Colon (tissue), 2 donors: ENCODE measurements around the gene ARMC6.
"Not testable (repeated sequence)": the region's sequence is repeated elsewhere in the genome, so short reads cannot be mapped to it uniquely, and the experiment has no call there.

Experiments
- FAIRE-seq: peaks from 2 replicates; lab custom pipeline; 2012; peaks lifted over from hg19 to GRCh38; lab: Jason Lieb, UNC
- donor health status: control.
- donor health status: control.

ARMC6 gene

GRCh38 chr19:19077103-19077502 lies 43.7 kb downstream of the ARMC6 start:
- no peak for FAIRE-seq

GRCh38 chr19:19078801-19079200 lies 45.4 kb downstream of the ARMC6 start:
- no peak for FAIRE-seq

- FAIRE-seq, result no peak
Observed at GRCh38 chr19:19079571-19079970, 46.2 kb downstream of the ARMC6 start.

DNA sequence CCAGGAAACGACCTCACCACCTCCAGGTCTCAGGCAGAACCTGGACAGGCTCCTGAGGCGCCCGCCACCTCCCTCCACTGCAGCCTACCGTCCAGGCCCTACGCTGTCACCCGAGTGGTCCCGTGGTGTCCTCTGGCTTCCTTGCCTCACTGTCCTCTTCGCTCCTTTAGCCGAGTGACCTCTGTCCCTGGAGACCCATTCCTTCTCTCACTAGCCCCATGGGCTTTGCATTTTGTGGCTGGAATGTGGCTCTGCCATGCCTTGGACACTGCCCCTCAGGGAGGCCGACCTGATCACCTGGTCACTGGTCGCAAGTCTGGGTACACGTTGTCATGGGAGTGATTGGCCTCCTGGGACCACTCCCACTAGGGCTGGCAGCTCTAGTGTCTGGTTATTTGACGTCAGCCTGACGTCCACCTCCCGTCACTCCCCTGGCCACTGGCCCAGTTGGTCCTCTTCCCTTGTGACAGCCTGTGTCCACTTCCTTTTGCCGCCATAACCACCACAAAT lies 48.3 kb downstream of the ARMC6 start:
- no peak for FAIRE-seq

DNA sequence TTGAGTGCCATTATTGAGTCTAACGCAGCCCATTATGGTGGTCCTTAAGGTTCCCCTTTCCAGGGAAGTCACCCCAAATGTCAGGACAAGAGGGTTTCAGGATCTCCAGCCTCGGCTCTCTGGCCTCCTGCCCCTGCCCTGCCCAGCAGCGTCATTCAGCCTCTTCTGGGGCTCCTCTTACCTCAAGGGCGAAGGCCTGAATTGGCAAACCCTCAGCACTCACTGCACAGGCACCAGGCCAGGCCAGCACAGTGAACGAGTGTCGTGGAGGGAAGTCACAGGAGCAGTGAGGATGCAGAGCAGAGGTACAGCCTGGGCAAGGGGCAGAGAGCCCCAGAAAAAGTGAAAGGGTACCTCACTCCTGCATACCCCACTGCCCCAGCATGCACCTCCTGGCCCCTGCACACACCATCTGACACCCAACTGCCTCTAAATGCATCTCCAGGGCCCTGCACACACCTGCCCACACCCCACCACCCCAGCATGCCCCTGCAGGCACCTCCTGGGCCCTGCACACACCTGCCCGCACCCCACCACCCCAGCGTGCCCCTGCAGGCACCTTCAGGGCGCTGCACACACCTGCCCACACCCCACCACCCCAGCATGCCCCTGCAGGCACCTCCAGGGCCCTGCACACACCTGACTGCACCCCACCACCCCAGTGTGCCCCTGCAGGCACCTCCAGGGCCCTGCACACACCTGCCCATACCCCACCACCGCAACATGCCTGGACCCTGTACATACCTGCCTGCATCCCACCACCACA lies 50.2 kb downstream of the ARMC6 start:
- FAIRE-seq, result no peak

DNA sequence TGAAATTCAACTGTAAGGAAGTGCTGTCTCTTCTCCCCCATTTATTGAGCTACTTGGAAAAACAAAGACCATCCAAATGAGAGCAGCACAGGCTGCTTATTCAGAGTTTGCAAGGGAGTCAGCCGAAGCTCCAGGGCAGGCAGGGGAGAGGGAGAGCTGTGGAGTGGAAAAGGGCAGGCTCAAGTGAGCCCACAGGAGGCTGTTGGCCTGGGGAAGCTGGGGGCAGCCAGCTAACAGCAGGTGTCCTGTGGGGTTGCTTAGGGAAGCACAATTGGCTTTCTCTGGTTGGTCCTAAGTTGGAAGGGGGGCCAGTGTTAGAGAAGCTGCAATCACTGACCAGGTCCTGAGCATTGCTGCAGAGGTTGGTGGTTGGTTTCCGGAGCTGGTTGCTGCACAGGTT lies 54.3 kb downstream of the ARMC6 start:
- FAIRE-seq, result no peak

- FAIRE-seq, result no peak
Observed at GRCh38 chr19:19094513-19094912, 61.1 kb downstream of the ARMC6 start.

- no peak for FAIRE-seq
Observed at GRCh38 chr19:19095691-19096090, 62.3 kb downstream of the ARMC6 start.

GRCh38 chr19:19096641-19097627 lies 63.5 kb downstream of the ARMC6 start:
- FAIRE-seq, result no peak

DNA sequence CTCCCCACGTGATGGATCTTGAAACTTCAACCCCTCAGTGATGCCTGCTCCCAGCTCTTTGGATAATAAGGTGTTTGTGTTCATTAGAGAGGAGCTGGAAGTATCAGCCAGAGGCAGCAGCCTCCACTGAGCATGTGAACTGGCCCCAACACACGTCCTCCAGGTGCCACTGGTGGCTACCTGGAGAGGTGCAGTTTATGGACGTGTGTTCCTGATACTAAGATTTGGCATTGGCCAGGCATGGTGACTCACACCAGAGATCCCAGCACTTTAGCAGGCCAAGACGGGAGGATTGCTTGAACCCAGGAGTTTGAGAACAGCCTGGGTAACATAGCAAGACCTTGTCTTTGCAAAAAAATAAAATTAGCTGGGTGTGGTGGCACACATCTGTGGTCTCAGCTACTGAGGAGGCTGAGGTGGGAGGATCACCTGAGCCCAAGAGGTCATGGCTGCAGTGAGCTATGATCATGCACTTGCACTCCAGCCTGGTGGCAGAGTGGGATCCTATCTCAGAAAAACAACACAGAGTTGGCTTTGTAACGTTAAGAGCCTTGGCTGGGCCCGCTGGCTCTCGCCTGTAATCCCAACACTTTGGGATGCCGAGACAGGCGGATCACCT lies 64.8 kb downstream of the ARMC6 start:
- no peak for FAIRE-seq

GRCh38 chr19:19098703-19099632 lies 65.6 kb downstream of the ARMC6 start:
- no peak for FAIRE-seq

DNA sequence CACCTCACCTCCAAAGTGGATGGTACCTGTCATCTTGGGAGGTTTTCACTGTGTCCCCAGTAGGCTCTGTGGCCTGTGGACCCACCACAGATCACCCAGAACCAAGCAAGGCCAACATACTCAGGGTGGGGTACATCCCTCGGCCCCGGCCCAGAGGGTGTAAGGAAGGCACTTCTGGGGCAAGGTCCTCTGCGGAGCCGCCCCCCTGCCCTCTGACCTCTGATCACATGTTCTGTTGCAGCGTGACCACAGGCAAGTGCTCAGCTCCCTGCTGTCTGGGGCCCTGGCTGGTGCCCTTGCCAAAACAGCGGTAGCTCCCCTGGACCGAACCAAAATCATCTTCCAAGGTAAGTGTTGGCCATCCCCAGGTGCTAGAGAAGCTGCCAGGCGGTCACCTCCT lies 68.1 kb downstream of the ARMC6 start:
- no peak for FAIRE-seq

DNA sequence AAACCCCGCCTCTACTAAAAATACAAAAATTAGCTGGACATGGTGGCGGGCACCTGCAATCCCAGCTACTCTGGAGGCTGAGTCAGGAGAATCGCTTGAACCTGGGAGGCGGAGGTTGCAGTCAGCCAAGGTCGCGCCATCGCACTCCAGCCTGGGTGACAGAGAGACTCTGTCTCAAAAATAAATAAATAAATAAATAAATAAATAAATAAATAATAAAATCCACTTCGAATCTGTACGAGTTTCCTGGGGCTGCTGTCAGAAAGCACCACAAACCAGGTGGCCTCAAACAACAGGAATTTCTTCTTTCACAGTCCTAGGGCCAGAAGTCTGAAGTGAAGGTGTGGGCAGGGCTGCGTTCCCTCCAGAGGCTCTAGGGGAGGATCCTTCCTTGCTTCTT lies 69.2 kb downstream of the ARMC6 start:
- FAIRE-seq, result not testable (repeated sequence)

GRCh38 chr19:19103167-19103566 lies 69.8 kb downstream of the ARMC6 start:
- FAIRE-seq, result no peak

GRCh38 chr19:19105365-19106055 lies 72.1 kb downstream of the ARMC6 start:
- FAIRE-seq, result no peak

DNA sequence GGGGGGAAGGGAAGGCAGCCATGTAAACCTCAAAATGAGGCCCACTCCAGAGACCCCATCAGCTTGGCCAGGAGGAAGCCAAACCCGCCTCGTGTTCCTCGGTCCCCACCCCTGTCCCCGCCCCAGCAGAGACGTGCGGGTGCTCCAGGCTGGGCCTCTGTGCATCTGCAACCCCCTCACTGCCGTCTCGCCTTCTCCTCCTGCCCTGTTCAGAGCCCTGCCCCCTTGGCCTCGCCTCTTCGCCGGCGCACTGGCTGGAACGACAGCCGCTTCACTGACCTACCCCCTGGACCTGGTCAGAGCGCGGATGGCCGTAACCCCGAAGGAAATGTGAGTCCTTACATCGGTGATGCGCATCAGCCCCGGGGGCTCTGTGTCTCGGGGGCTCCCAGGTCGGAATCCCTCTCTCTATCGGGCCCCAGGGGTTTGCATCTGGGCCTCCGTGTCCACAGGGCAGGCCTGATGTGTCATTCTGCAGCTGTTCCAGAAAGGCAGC lies 72.7 kb downstream of the ARMC6 start:
- FAIRE-seq, result no peak

DNA sequence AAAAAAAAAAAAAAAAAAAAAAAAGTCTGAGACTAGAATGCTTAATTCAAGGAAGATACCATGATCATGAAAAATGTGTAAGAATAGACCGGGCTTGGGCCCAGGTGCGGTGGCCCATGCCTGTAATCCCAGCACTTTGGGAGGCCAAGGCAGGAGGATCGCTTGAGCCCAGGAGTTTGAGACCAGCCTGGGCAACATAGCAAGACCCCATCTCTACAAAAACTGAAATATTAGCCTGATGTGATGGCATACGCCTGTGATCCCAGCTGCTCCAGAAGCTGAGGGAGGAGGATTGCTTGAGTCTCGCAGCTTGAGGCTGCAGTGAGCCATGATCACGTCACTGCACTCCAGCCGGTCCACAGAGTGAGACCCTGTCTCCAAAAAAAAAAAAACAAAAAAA lies 73.5 kb downstream of the ARMC6 start:
- FAIRE-seq, result not testable (repeated sequence)

DNA sequence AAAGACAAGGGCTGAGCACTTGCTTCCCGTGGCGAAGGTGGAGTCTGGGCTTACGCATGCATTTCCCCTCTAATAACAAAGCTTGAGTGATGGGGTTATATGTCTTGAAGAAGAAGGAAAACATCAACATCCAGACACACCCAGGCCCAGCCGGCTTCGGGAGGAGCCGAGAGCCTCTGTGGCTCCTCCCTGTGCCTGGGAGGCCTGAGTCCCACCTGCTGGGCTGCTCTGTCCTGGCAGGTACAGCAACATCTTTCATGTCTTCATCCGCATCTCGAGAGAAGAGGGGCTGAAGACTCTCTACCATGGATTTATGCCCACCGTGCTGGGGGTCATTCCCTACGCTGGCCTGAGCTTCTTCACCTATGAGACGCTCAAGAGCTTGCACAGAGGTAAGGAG lies 74.3 kb downstream of the ARMC6 start:
- FAIRE-seq, result no peak
